ENCODE data around the gene SORCS2. TPM values are rescaled to one million over a fixed set of nuclear protein-coding genes. Genes with fewer than 3 reads are reported as not detected.

Gene SORCS2
- total RNA-seq, 1 donor from 2014 or later, result 13.8 TPM

DNA sequence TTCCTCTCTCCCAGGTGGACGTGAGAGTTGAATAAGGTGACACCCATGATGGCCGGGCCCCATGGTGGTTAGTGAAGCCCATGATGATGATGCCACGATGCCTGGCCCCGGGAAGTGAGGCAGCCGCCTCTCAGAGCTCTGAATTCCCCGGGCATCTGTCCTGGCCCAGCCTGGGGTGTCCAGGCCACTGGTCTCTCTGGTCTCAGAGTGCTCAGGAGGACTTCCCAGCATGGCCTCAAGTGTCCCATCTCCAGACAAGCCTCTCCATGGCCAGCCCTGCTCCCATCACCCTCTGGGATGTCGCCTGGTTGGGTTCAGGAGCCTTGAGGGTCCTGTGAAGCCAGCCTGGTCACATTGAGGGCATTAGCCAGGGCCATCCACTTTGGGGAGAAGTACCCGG, 267.1 kb downstream of the SORCS2 start:
- no peak overlapping the region for H2AFZ ChIP-seq (ENCODE audit: low read depth, low read length)
- H3K9me3 ChIP-seq (ENCODE audit: insufficient read depth, low read depth, low read length), result no peaks in the 10 kb centered on the region
- no peak overlapping the region for H3K9ac ChIP-seq (ENCODE audit: low read length)
- no peak overlapping the region for H3K4me3 ChIP-seq (ENCODE audit: insufficient read depth, low read depth, low read length)
- H3K79me2 ChIP-seq (ENCODE audit: insufficient read depth, low read length), result no peaks in the 10 kb centered on the region
- no peaks in the 10 kb centered on the region for H3K36me3 ChIP-seq (ENCODE audit: insufficient read depth, low read length)
- Mint-ChIP-seq H3K9me3 (ENCODE audit: unreplicated experiment) (peaks cover 3% of the 10 kb centered on the region), H3K4me1 (ENCODE audit: low read depth, unreplicated experiment) (peaks cover 8% of the 10 kb centered on the region), H3K36me3 (ENCODE audit: low read depth, unreplicated experiment) (no peaks in the 10 kb centered on the region), H3K27me3 (ENCODE audit: low read depth, unreplicated experiment) (peaks cover 58% of the 10 kb centered on the region), H3K4me3 (ENCODE audit: unreplicated experiment) (no peak overlapping the region), H3K27ac (ENCODE audit: unreplicated experiment) (no peak overlapping the region)
- H3K27ac ChIP-seq (ENCODE audit: low read depth, low read length), result no peak overlapping the region
- no peak overlapping the region for H3K4me2 ChIP-seq (ENCODE audit: low read length)
- H3K4me1 ChIP-seq (ENCODE audit: insufficient read depth, low read length), result peaks cover 4% of the 10 kb centered on the region
- no peak for FAIRE-seq
- peaks cover 33% of the 10 kb centered on the region for H4K20me1 ChIP-seq (ENCODE audit: insufficient read depth, low read length)
- TF ChIP-seq, protein P1, sequence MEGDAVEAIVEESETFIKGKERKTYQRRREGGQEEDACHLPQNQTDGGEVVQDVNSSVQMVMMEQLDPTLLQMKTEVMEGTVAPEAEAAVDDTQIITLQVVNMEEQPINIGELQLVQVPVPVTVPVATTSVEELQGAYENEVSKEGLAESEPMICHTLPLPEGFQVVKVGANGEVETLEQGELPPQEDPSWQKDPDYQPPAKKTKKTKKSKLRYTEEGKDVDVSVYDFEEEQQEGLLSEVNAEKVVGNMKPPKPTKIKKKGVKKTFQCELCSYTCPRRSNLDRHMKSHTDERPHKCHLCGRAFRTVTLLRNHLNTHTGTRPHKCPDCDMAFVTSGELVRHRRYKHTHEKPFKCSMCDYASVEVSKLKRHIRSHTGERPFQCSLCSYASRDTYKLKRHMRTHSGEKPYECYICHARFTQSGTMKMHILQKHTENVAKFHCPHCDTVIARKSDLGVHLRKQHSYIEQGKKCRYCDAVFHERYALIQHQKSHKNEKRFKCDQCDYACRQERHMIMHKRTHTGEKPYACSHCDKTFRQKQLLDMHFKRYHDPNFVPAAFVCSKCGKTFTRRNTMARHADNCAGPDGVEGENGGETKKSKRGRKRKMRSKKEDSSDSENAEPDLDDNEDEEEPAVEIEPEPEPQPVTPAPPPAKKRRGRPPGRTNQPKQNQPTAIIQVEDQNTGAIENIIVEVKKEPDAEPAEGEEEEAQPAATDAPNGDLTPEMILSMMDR (IDR thresholded peaks at IDR 0.05; ENCODE audit: insufficient read depth, low read depth, low read length), result no peak
- no peak for TF ChIP-seq EZH2 (IDR thresholded peaks at IDR 0.05; ENCODE audit: insufficient read depth, low read length)
- no peak for DNase-seq (ENCODE audit: low read depth)
- H3K27me3 ChIP-seq (ENCODE audit: insufficient read depth, low read length), result peaks cover 4% of the 10 kb centered on the region

DNA sequence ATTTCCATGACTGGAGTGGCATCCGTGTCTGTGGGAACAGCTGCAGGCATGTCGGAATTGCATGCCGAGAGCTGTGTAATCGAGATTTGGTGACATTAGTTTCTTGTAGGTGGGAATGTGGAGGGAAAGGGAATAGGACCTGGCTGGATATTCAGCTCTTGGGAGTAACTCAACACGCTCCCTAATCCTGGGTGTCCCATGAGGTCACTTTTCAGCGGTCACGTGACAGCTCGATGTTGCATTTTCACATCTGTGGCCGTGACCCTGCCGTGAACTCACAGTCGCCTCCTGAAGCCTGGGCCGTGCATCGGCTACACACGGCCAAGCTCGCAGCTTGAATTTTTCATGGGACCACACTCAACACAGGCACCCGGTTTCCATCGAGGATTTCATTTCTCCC, 268.2 kb downstream of the SORCS2 start:
- Mint-ChIP-seq H3K27ac (ENCODE audit: unreplicated experiment) (no peak overlapping the region), H3K36me3 (ENCODE audit: low read depth, unreplicated experiment) (no peaks in the 10 kb centered on the region), H3K4me3 (ENCODE audit: unreplicated experiment) (no peak overlapping the region), H3K9me3 (ENCODE audit: unreplicated experiment) (peaks cover 5% of the 10 kb centered on the region), H3K4me1 (ENCODE audit: low read depth, unreplicated experiment) (peaks cover 8% of the 10 kb centered on the region), H3K27me3 (ENCODE audit: low read depth, unreplicated experiment) (peaks cover 58% of the 10 kb centered on the region)
- no peak for FAIRE-seq
- no peak for DNase-seq (ENCODE audit: low read depth)
- no peaks in the 10 kb centered on the region for H3K36me3 ChIP-seq (ENCODE audit: insufficient read depth, low read length)
- no peak overlapping the region for H3K27ac ChIP-seq (ENCODE audit: low read depth, low read length)
- peaks cover 27% of the 10 kb centered on the region for H4K20me1 ChIP-seq (ENCODE audit: insufficient read depth, low read length)
- peaks cover 4% of the 10 kb centered on the region for H3K27me3 ChIP-seq (ENCODE audit: insufficient read depth, low read length)
- H2AFZ ChIP-seq (ENCODE audit: low read depth, low read length), result no peak overlapping the region
- no peaks in the 10 kb centered on the region for H3K79me2 ChIP-seq (ENCODE audit: insufficient read depth, low read length)
- no peaks in the 10 kb centered on the region for H3K9me3 ChIP-seq (ENCODE audit: insufficient read depth, low read depth, low read length)
- no peak for TF ChIP-seq EZH2 (IDR thresholded peaks at IDR 0.05; ENCODE audit: insufficient read depth, low read length)
- TF ChIP-seq, protein P1 (IDR thresholded peaks at IDR 0.05; ENCODE audit: insufficient read depth, low read depth, low read length), result no peak
- no peak overlapping the region for H3K4me2 ChIP-seq (ENCODE audit: low read length)
- peaks cover 4% of the 10 kb centered on the region for H3K4me1 ChIP-seq (ENCODE audit: insufficient read depth, low read length)
- H3K4me3 ChIP-seq (ENCODE audit: insufficient read depth, low read depth, low read length), result no peak overlapping the region
- no peak overlapping the region for H3K9ac ChIP-seq (ENCODE audit: low read length)

DNA sequence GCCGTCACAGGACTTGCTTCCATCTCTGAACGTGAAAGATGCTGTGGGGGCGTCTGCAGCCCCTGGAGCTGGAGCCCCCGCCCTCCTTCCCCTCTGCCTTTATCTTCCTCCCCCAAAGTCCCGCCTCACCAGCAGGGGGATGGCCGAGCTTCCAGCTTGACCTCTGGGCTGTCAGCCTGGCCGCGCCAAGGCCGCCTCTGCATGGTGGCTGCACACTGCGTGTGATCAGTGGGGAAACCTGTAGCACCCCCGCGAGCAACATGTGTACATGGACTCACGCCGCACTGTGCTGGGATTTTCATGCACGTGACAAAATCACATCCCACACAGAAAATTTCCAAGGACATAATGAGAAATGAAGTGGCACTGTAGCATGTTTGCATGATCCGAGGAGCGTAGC, 268.9 kb downstream of the SORCS2 start:
- H3K4me3 ChIP-seq (ENCODE audit: insufficient read depth, low read depth, low read length), result no peak overlapping the region
- no peak overlapping the region for H3K27ac ChIP-seq (ENCODE audit: low read depth, low read length)
- peaks cover 21% of the 10 kb centered on the region for H4K20me1 ChIP-seq (ENCODE audit: insufficient read depth, low read length)
- DNase-seq (ENCODE audit: low read depth) (no peak), FAIRE-seq (no peak)
- no peak overlapping the region for H2AFZ ChIP-seq (ENCODE audit: low read depth, low read length)
- no peak overlapping the region for H3K9ac ChIP-seq (ENCODE audit: low read length)
- no peaks in the 10 kb centered on the region for H3K9me3 ChIP-seq (ENCODE audit: insufficient read depth, low read depth, low read length)
- Mint-ChIP-seq H3K9me3 (ENCODE audit: unreplicated experiment) (peaks cover 5% of the 10 kb centered on the region), H3K27ac (ENCODE audit: unreplicated experiment) (no peak overlapping the region), H3K4me1 (ENCODE audit: low read depth, unreplicated experiment) (peaks cover 8% of the 10 kb centered on the region), H3K27me3 (ENCODE audit: low read depth, unreplicated experiment) (peaks cover 51% of the 10 kb centered on the region), H3K36me3 (ENCODE audit: low read depth, unreplicated experiment) (no peaks in the 10 kb centered on the region), H3K4me3 (ENCODE audit: unreplicated experiment) (no peak overlapping the region)
- no peak for TF ChIP-seq EZH2 (IDR thresholded peaks at IDR 0.05; ENCODE audit: insufficient read depth, low read length)
- TF ChIP-seq, protein P1 (IDR thresholded peaks at IDR 0.05; ENCODE audit: insufficient read depth, low read depth, low read length), result no peak
- H3K27me3 ChIP-seq (ENCODE audit: insufficient read depth, low read length), result peaks cover 4% of the 10 kb centered on the region
- H3K4me1 ChIP-seq (ENCODE audit: insufficient read depth, low read length), result peaks cover 4% of the 10 kb centered on the region
- H3K36me3 ChIP-seq (ENCODE audit: insufficient read depth, low read length), result no peaks in the 10 kb centered on the region
- H3K4me2 ChIP-seq (ENCODE audit: low read length), result no peak overlapping the region
- no peaks in the 10 kb centered on the region for H3K79me2 ChIP-seq (ENCODE audit: insufficient read depth, low read length)

Measured in astrocyte (in vitro differentiated cells and primary cell).